Large intestine (tissue), 3 donors: ENCODE results near the gene ADK. TPM values are rescaled to one million over a fixed set of nuclear protein-coding genes. Genes with fewer than 3 reads are reported as not detected.
"Not testable (repeated sequence)": the region's sequence is repeated elsewhere in the genome, so short reads cannot be mapped to it uniquely, and the experiment has no call there.

Experiments
- DNase-seq, 2 donors: peaks; one replicate each; pipeline versions ENCODE4 v3.0.0 to v3.0.0-alpha.2; 2013
- H3K27ac ChIP-seq: one replicate; pipeline ENCODE4 v1.5.1; 2013; ENCODE audit warnings: low read length
- H3K27me3 ChIP-seq: 2 replicates; pipeline ENCODE4 v1.6.1; 2013; ENCODE audit warnings: low read length; ENCODE audit not compliant: control insufficient read depth, insufficient read depth
- H3K36me3 ChIP-seq: 2 replicates; pipeline ENCODE4 v1.6.1; 2013; ENCODE audit warnings: low read length; ENCODE audit not compliant: control insufficient read depth, insufficient read depth
- H3K4me1 ChIP-seq: one replicate; pipeline ENCODE4 v1.6.1; 2013; ENCODE audit warnings: low read length; ENCODE audit not compliant: control insufficient read depth, insufficient read depth
- H3K4me3 ChIP-seq: one replicate; pipeline ENCODE4 v1.5.1; 2013; ENCODE audit warnings: low read length
- H3K9me3 ChIP-seq: one replicate; pipeline ENCODE4 v1.6.1; 2013; ENCODE audit warnings: mild to moderate bottlenecking, low read depth, low read length, moderate library complexity; ENCODE audit not compliant: control insufficient read depth
- WGBS: methylation state at CpG from one replicate; pipeline ENCODE4 v1.1.5; 2013; ENCODE audit warnings: low lambda C conversion rate; ENCODE audit not compliant: insufficient coverage; 5-methylcytosine and 5-hydroxymethylcytosine counted together
- polyA plus RNA-seq: library from polyadenylated mRNA; unstranded; fragments of 120-200 nt; gene quantifications from one replicate; pipeline ENCODE4 v1.2.1, GENCODE V29; 2013

The ADK gene
- polyA plus RNA-seq, 1 donor = 30.1 TPM

GRCh38 chr10:74558403-74558802 lies 407.4 kb downstream of the ADK start:
- Histone ChIP-seq H3K9me3 (no peaks in the 10 kb centered on the region), H3K27me3 (no peaks in the 10 kb centered on the region), H3K4me3 (no peak overlapping the region), H3K36me3 (no peaks in the 10 kb centered on the region), H3K27ac (no peak overlapping the region), H3K4me1 (no peaks in the 10 kb centered on the region)
- DNase-seq = no peak
- whole genome bisulfite sequencing = 100% methylated on average over 1 of the region's 3 CpGs

GRCh38 chr10:74558897-74559296 lies 407.9 kb downstream of the ADK start:
- H3K36me3 ChIP-seq = no peaks in the 10 kb centered on the region
- H3K27me3 ChIP-seq = no peaks in the 10 kb centered on the region
- no CpG with 5 or more reads among the region's 3 CpGs for WGBS
- H3K4me1 ChIP-seq = no peaks in the 10 kb centered on the region
- H3K27ac ChIP-seq = no peak overlapping the region
- H3K9me3 ChIP-seq = no peaks in the 10 kb centered on the region
- DNase-seq = no peak
- no peak overlapping the region for H3K4me3 ChIP-seq

GRCh38 chr10:74568896-74569295 lies 417.9 kb downstream of the ADK start:
- H3K9me3 ChIP-seq, H3K4me3 ChIP-seq, H3K27me3 ChIP-seq, H3K27ac ChIP-seq, H3K36me3 ChIP-seq, H3K4me1 ChIP-seq, DNase-seq: not testable (repeated sequence)
- no CpG with 5 or more reads among the region's 4 CpGs for WGBS

GRCh38 chr10:74573497-74573896 lies 422.5 kb downstream of the ADK start:
- DNase-seq, H3K27ac ChIP-seq, H3K4me1 ChIP-seq, H3K4me3 ChIP-seq, H3K9me3 ChIP-seq, H3K27me3 ChIP-seq, H3K36me3 ChIP-seq: not testable (repeated sequence)
- WGBS = no CpG with 5 or more reads among the region's 12 CpGs

GRCh38 chr10:74575191-74575720 lies 424.2 kb downstream of the ADK start:
- WGBS = 100% methylated on average over 2 of the region's 3 CpGs
- peaks cover 8% of the 10 kb centered on the region for H3K9me3 ChIP-seq
- no peak overlapping the region for H3K4me3 ChIP-seq
- DNase-seq = no peak
- H3K36me3 ChIP-seq = no peaks in the 10 kb centered on the region
- no peaks in the 10 kb centered on the region for H3K4me1 ChIP-seq
- H3K27me3 ChIP-seq = no peaks in the 10 kb centered on the region
- no peak overlapping the region for H3K27ac ChIP-seq

GRCh38 chr10:74575912-74576311 lies 424.9 kb downstream of the ADK start:
- Histone ChIP-seq H3K27ac (no peak overlapping the region), H3K9me3 (peaks cover 11% of the 10 kb centered on the region), H3K4me3 (no peak overlapping the region), H3K4me1 (no peaks in the 10 kb centered on the region), H3K27me3 (no peaks in the 10 kb centered on the region), H3K36me3 (no peaks in the 10 kb centered on the region)
- no peak for DNase-seq
- 100% methylated on average over 1 of the region's 1 CpG for WGBS

- Histone ChIP-seq H3K4me3 (no peak overlapping the region), H3K36me3 (no peaks in the 10 kb centered on the region), H3K9me3 (peaks cover 12% of the 10 kb centered on the region), H3K27ac (no peak overlapping the region), H3K4me1 (no peaks in the 10 kb centered on the region), H3K27me3 (no peaks in the 10 kb centered on the region)
- no peak for DNase-seq
- 100% methylated on average over 1 of the region's 3 CpGs for WGBS
Measured at GRCh38 chr10:74576586-74576985, 425.6 kb downstream of the ADK start.

GRCh38 chr10:74580438-74580837 lies 429.4 kb downstream of the ADK start:
- H3K4me1 ChIP-seq, H3K27ac ChIP-seq, DNase-seq, H3K36me3 ChIP-seq, H3K9me3 ChIP-seq, H3K4me3 ChIP-seq, H3K27me3 ChIP-seq: not testable (repeated sequence)
- WGBS = no CpG with 5 or more reads among the region's 2 CpGs

GRCh38 chr10:74582566-74582965 lies 431.5 kb downstream of the ADK start:
- no peaks in the 10 kb centered on the region for H3K4me1 ChIP-seq
- no peak overlapping the region for H3K27ac ChIP-seq
- no peaks in the 10 kb centered on the region for H3K27me3 ChIP-seq
- DNase-seq = no peak
- no peak overlapping the region for H3K4me3 ChIP-seq
- H3K9me3 ChIP-seq = peaks cover 4% of the 10 kb centered on the region
- 86% methylated on average over 1 of the region's 1 CpG for WGBS
- H3K36me3 ChIP-seq = no peaks in the 10 kb centered on the region

- Histone ChIP-seq H3K4me3 (no peak overlapping the region), H3K27ac (no peak overlapping the region), H3K36me3 (no peaks in the 10 kb centered on the region), H3K9me3 (peaks cover 4% of the 10 kb centered on the region), H3K27me3 (no peaks in the 10 kb centered on the region), H3K4me1 (no peaks in the 10 kb centered on the region)
- peak in 1 of 2 donors; percentile 20 for DNase-seq
- WGBS = 45% methylated on average over 3 of the region's 8 CpGs
Measured at GRCh38 chr10:74585231-74586087, 434.4 kb downstream of the ADK start.
